Stimulated activated CD8-positive, alpha-beta memory T cell treated with anti-CD3 and anti-CD28 coated beads, Interleukin-7, amount 100 ng/mL, for 4 hours (primary cell): ENCODE data around the gene KCNG2.

ENCODE experiments used
- DNase-seq, 2 donors: peaks; one replicate each; pipeline ENCODE4 v3.0.0-alpha.2; 2020; ENCODE audit warnings: low read depth in 2 of 2

The KCNG2 gene

GRCh38 chr18:79819064-79819967 lies 21.6 kb downstream of the KCNG2 start:
- no peak for DNase-seq

GRCh38 chr18:79819968-79820351 lies 22.2 kb downstream of the KCNG2 start:
- no peak for DNase-seq

- no peak for DNase-seq
Observed at GRCh38 chr18:79823120-79823519, 25.4 kb downstream of the KCNG2 start.

- DNase-seq = no peak
Observed at GRCh38 chr18:79825913-79826312, 28.2 kb downstream of the KCNG2 start.

GRCh38 chr18:79826966-79827365 lies 29.2 kb downstream of the KCNG2 start:
- no peak for DNase-seq

GRCh38 chr18:79828258-79828657 lies 30.5 kb downstream of the KCNG2 start:
- no peak for DNase-seq

GRCh38 chr18:79829136-79829854 lies 31.6 kb downstream of the KCNG2 start:
- no peak for DNase-seq

GRCh38 chr18:79832169-79832568 lies 34.4 kb downstream of the KCNG2 start:
- no peak for DNase-seq

GRCh38 chr18:79834834-79835233 lies 37.1 kb downstream of the KCNG2 start:
- DNase-seq = no peak

GRCh38 chr18:79841936-79842335 lies 44.2 kb downstream of the KCNG2 start:
- no peak for DNase-seq

- no peak for DNase-seq
Observed at GRCh38 chr18:79844999-79845563, 47.3 kb downstream of the KCNG2 start.

GRCh38 chr18:79846936-79847557 lies 49.3 kb downstream of the KCNG2 start:
- no peak for DNase-seq

GRCh38 chr18:79847606-79848293 lies 50.0 kb downstream of the KCNG2 start:
- DNase-seq = no peak

GRCh38 chr18:79848294-79848578 lies 50.5 kb downstream of the KCNG2 start:
- DNase-seq = no peak

GRCh38 chr18:79848579-79849327 lies 51.0 kb downstream of the KCNG2 start:
- no peak for DNase-seq

GRCh38 chr18:79849328-79850207 lies 51.8 kb downstream of the KCNG2 start:
- no peak for DNase-seq

- no peak for DNase-seq
Observed at GRCh38 chr18:79850731-79851130, 53.0 kb downstream of the KCNG2 start.

- no peak for DNase-seq
Observed at GRCh38 chr18:79851489-79851888, 53.8 kb downstream of the KCNG2 start.

GRCh38 chr18:79851950-79852349 lies 54.2 kb downstream of the KCNG2 start:
- DNase-seq = no peak
